HG02981 (cell line): Measurements from ENCODE around the gene PROSER2.

Source experiments
- ATAC-seq: cut with Tn5 transposase; IDR thresholded peaks from one replicate; pipeline ENCODE4 v1.9.1; 2021; ENCODE audit warnings: mild to moderate bottlenecking, moderate library complexity; ENCODE audit not compliant: unreplicated experiment

Gene PROSER2

DNA sequence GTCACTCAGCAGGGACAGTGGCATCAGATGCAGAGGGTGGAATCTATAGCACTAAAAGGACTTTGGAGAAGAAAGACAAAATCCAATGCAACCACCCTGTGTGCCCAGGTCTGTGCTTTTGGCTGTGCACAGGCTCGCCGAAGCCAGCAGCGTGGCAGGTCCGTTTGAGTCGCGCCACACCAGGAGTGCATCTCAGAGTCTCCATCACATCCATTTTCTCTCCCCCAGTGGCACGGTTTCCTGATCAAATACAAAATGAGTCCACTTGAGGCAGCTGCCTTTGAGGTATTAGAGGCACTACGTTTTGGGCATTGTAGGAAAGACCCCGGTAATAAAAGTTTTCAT lies 23.4 kb upstream of the PROSER2 start:
- no peak for ATAC-seq

DNA sequence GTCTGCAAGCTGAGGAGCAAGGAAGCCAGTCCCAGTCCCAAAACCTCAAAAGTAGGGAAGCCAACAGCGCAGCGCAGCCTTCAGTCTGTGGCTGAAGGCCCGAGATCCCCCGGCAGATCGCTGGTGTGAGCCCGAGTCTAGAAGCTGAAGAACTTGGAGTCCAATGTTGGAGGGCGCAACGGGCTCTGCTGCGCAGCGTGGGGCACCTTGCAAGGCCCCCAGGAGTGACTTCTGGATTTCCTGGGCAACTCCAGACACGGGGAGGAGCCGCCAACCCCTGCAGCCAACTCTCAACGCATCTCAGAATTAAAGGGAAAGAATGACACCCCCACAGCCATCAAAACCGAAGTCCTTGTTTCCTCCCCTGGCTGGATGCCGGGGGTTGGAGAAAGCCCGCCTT lies 18.8 kb upstream of the PROSER2 start:
- ATAC-seq = no peak

DNA sequence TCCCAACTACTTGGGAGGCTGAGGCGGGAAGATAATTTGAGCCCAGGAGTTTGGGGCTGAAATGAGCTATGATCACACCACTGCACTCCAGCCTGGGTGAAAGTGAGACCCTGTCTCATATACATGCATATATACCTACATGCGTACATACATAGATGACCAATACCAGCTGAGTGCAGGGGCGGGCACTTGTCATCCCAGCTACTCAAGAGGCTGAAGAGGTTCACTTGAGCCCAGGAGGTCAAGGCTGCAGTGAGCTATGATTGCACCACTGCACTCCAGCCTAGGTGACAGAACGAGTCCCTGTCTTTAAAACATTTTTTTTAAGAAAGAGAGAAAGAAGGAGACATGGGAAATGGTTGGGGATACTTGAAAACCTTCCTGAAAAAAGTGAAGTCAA lies 17.4 kb upstream of the PROSER2 start:
- no peak for ATAC-seq

DNA sequence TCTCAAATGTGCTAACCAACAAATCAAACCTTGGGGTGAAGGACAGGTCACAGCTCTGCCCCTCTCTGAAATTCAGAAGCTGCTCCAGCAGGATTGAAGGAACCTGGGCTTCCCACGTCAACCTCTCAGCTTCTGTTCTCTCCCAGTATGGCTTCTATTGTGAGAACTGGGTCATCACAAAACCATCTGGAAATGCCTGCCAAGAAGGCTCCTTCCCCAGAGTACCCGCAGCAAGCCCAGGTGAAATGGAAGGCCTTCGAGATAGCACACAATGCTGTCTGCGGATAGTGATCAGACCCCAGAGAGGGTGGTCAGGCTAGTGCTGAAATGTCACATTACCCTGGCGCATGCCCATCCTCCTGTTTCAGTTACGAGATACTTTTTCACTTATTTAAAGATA lies 16.4 kb upstream of the PROSER2 start:
- no peak for ATAC-seq

DNA sequence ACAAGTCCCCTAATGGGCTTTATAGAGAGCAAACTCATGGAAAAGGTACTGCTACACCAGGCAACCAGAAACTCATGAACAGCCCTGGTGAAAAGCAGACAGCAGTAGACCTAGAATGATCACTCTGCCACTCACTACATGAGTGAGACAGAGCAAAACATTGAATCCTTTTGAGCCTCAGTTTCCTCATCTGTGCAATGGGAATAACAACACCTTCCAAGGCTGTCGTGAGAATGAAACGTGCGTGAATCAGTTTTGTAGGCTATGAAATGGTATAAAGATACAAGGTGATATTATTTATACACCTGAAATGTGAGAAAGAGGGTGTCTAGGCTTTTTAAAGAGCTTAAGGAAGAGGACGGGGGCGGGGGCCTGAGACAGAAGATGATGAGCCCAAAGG lies 14.3 kb upstream of the PROSER2 start:
- no peak for ATAC-seq

DNA sequence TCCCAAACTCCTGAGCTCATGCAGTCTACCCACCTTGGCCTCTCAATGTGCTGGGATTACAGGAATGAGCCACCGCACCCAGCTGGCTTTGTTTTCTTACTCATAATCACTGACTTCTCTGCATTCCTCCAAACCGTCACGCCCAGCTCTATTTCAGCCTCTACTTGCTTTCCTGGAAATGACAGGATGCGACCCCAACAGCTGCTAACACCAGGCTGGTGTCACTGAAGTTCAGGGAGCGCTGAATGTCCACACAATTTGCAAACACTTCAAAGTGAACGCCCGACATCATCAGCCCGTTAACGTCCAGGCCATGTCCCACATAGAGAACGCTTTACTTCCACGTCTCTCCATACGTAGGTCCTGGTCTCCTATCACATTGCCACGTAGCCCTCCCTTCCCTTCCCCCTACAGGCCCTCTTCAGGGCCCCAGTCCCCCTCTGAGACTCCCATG lies 12.8 kb upstream of the PROSER2 start:
- no peak for ATAC-seq

DNA sequence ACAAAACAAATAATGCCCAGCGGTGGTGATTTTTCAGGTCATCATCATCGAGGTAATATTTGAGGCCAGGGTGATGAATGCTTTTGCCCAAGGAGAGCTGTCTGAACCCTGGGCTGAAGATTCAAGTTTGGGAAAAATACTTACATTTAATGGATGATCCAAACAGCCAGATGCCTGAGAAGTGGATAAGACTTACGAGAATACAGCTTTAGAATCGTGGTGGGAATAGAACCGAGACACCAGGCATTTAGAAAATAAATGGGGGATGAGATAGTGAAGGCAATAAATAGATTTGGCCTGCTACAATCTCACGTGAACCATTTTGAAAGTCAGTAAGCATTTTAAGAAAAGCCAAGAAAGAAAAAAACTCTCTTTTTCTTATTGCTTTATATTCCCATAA lies 12.2 kb upstream of the PROSER2 start:
- no peak for ATAC-seq

DNA sequence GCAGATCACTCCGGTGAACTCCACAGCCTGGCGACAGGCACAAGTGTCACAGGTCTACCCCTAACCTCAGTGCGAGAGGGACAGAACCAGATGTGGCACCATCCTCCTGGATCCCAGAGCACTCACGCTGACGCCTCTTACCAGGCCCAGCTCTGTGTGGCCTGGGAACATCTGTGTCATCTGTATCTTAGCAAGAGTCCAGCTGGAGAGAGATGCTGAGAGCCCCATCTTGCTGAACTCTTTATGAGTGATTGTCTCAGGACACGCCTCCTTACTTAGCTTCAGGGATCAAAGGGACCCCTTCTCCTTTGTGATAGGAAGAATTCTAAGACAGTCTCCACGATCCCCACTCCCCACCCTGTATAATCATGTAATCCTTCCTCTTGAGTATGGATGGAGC lies 10.0 kb upstream of the PROSER2 start:
- no peak for ATAC-seq

DNA sequence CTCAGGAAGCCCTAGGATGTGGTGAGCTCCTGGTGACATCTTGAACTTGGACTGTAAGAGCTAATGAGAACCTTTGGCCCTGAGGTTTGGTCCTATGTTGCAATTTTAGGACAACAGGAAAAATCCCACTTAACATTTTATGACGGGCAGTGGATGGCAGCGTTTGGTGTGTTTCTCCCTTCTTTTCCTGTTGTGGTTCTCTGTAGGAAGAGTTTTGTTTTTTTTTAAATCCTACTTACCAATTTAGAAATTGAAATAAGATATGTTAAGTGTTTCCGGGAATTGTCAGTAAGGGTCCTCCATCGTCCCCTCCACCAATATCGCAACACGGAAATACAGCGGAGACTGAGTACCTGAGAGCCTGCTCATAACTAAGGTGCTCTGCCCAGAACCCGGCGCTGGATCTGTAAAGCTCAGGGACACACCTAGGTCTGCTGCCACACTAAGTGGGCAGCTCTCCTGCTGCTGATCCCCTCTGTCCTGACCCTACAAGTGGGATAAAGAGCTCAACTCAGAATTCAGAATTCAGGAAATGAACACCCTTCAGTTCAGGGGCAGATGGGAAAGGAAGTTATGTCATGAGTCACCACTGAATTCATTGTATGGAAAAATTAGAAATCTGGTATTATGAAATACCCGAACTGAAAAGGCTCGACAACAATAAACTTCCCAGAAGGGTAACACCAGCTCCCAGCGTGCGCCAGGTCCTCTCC lies 9.1 kb upstream of the PROSER2 start:
- ATAC-seq = no peak

DNA sequence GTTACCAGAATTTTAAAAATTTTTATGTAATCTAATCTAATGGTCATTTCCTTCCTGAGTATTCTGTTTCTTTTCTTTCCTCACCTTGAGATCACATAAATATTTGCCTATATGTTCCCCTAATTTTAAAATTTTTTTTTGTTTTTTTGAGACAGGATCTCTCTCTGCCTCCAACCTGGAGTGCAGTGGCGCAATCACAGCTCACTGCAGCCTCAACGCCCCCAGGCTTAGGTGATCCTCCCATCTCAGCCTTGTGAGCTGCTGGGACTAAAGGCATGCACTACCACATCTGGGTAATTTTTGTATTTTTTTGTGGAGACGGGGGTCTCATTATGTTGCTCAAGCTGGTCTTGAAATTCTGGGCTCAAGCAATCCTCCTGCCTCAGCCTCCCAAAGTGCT lies 4.1 kb upstream of the PROSER2 start:
- no peak for ATAC-seq

DNA sequence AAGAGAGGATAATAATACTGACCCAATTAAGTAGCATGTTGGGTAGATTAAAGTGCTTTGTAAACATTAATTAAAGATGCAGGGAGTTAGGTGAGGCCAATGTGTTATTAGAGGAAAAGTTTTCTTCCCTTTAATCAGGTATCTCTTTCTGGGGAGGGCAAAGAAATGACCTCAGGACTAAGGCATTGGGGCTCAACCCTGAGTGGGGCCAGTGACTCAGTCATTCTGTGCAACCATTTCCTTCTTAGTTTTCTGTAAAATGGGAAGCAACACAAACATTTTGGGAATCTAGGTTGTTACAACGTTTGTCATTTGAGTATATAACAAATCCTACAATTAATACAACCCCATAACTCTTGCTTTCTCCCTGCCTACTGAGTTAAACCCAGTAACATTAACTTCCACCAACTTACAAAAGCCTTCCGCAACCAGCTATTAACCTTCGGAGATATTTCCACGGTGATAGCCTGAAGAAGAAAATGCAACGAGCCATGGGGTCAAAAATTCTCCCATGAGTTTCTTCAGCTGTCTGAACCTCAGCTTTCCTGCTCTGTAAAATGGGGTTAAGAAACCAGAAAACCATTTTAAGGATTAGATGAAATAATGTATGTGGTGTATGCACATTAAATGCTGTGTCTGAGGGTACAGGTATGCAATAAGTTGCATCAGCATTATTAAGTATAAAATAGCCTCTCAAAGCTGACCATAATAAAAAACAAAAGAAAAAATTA lies 965 bp upstream of the PROSER2 start:
- ATAC-seq = no peak

DNA sequence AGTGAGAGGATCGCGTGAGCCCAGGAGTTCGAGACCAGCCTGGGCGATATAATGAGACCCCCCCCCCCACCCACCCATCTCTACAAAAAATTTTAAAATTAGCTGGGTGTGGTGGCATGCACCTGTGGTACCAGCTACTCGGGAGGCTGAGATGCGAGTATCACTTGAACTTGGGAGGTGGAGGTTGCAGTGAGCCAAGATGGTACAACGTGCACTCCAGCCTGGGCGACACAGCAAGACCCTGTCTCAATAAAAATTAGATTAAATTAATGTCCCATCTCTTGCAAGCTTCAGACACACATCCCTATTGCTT lies 391 bp upstream of the PROSER2 start:
- ATAC-seq = no peak

DNA sequence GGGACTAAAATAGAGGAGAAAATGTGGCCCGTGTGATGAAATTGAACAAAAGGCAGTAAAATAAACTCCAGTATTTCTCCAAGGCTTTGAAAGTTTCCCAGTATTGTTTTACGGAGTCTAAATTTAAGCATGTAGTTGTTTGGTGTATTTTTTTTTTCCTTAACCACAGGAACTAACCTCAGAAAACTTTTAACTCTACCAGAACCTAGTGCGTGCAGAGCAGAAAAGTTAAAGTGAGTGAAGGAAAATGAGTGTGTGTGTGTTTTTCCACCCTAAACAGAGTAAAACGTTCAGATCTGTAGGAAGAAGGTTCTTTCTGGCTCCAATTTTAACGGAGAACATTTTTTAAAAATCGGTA lies 812 bp downstream of the PROSER2 start:
- ATAC-seq = no peak

DNA sequence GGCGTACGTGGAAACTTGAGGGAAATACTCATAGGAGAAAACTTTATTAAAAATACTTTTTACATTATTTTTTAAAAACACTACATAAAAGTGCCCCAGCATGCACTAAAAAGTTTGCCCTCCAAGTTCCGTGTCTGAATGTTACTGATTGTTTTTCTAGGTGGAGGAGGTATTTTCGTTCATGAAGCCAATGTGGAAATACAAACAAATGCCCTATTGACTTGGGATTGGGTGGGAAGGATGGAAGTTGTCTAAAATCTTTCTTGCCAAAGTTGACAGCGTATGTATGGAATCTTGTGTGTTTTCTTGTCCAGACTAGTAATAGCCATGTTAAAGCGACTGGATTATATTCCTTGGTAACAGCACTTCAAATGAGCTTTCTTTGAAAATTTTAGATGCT lies 1.2 kb downstream of the PROSER2 start:
- ATAC-seq = no peak

DNA sequence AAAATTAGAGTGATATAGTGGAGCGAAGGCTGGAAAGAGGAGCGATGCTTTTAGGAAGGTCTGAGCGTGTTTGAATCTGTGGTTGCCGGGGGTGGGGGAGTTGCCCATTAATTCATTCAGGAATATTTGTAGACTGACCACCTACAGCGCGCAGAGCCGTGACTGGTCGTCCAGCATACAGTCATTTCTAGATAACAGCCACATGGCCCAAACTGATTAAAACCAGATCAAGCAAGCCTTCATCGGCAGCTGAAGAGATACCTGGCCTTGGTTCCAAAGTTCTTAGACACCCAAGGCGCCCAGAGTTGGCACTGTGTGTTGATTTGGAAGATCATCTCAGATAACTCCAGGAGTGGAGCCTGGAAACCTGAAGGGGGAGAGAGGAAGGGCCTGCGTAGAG lies 1.7 kb downstream of the PROSER2 start:
- no peak for ATAC-seq

DNA sequence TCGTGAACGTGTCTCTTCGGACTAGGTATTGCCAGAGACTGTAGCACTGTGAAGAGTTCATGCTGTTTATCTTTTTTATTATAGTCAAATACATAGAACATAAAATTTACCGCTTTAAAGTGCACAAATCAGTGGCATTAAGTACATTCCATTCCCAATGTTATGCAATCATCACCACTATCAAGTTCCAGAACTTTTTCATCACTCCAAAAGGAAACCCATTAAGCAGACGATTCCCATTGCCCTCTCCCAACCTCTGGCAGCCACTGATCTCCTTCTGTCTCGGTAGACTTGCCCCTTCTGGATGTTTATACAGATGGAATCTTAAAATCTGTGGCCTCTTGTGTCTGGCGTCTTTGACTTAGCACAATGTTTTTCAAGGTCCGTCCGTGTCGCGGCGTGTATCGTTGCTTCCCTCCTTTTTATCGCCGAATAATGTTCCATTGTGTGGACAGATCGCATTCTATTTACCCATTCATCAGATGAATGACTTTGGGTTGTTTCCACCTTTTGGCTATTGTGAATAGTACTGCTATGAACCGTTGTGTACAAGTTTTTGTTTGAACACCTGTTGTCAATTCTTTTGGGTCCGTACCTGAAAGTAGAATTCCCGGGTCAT lies 2.7 kb downstream of the PROSER2 start:
- ATAC-seq = no peak

DNA sequence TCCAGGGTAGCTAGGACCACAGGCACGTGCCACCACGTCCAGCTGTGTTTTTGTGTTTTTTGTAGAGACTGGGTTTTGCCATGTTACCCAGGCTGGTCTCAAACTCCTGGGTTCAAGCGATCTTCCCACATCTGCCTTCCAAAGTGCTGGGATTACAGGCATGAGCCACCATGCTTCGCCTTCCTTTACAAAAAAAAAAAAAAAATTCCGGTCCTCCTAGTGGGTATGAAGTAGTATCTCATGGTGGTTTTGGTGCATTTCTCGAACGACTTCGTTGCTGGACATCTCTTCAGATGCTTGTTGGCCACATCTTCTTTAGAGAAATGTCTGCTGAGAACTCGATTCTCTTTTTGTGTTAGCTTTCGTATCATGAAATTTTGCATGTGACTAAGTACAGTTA lies 3.9 kb downstream of the PROSER2 start:
- no peak for ATAC-seq

DNA sequence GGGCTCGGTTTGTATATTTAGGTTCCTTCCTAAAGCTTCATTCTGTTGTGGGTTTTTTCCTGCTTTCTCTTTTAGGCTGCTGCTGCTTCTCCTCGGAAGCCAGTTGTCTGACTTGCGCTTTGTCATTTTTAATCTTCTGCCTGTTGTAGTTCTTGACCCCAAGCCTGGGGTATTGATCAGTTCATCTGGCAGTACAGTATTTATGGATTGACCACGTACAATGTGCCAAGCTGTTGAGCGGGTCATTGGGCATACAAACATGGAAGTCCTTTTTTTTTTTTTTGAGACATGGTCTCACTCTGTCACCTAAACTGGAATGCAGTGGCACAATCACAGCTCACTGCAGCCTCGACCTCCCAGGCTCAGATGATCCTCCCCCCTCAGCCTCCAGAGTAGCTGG lies 4.3 kb downstream of the PROSER2 start:
- ATAC-seq = no peak

DNA sequence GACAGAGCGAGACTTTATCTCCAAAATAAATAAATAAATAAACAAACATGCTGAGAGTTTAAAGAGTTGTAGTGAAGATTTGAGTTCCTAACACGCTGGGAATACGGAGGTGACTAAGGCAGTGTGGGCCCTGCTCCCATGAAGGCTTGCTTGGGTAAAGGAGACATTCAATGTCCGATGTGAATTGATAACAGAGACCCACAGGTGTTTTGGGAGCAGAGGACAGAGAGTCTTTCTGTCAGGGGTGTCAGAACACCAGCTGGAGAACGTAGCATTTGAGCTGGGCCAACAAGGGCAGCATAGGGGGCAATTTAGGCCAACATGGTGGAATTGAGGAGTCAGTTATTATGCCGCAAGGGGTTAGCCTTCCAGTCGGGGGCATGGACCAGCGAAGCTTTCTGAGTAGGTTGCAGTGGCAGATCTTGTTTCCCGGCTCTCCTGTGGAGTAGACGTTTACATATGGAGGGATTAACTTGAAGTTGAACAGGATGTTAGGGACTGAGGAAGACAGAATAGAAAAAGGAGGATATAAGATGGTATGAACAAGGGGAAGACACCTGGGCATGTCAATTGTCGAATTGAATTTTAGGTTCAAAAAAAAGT lies 5.6 kb downstream of the PROSER2 start:
- ATAC-seq = no peak

DNA sequence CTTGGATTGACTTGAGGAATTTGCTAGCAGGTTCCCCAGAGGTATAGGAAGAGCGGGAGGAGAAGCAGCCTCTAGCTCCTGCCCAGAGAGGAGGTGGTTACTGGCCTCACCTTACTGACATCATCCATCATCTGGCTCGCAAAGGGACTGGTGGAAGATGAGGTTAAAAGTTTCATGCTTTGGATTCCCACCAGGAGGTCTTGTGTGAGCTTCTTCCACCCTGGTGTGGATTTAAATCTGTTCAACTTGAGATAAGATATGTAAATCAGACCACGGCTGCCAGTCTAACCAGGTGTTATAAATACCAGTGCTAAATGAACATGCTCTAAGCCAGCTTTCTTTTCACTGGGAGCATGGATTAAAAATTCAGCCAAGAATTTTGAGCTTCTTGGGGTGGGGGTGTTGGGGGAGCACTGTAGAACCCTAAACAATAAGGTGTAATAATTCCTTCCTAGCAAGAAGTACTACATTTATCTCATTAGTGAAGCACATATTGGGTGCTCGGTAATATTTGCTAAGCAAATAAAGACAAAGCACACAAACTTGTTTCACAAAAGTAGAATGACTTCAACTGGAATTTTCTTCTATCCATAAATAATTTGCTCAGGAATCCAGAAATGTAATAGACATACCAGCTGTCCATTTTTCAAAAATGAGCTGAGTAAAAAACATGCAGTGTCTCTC lies 7.8 kb downstream of the PROSER2 start:
- ATAC-seq = no peak

DNA sequence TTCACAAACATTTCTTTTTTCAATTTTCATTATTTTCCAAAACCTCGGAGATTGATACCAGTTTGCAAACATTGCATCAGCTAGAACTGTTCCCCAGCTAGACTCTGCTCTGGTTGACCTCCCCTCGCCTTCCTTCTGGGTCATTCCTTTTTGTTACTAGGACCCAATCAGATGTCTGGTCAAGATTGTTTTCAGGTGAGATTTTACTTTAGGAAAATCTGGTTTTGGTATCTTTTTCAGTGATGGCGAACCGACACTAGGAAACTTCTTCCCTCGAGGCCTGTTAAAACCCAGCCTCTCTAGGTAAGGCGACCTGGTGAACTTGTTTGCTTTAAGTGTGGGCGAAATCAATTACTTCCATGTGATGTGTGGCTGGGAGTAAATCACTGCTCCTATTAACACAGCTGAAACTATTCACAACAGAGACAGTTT lies 8.4 kb downstream of the PROSER2 start:
- no peak for ATAC-seq

DNA sequence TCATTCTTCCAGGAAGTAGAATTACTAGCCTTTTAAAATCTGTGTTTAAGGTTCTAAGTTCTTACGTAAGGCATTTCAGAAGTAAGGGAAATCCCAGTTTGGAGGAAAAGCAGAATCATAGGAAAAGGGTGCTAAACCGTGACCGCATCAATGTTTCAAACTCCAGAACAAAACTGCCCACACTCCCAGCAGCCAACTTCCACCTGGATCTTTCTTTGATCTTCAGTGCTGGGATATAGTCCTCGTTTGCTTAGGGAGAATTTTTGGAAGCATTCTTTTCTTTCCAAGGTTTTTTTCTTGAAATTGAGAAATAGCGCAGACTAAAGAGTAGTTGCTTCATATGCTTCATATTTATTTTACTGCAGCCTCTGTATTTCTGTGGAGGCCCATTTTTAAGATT lies 8.9 kb downstream of the PROSER2 start:
- ATAC-seq = no peak
